ENCODE data around the gene CALU.
A peak's percentile ranks its signal among the peaks of the same experiment; 100 is the strongest.

CALU gene

DNA sequence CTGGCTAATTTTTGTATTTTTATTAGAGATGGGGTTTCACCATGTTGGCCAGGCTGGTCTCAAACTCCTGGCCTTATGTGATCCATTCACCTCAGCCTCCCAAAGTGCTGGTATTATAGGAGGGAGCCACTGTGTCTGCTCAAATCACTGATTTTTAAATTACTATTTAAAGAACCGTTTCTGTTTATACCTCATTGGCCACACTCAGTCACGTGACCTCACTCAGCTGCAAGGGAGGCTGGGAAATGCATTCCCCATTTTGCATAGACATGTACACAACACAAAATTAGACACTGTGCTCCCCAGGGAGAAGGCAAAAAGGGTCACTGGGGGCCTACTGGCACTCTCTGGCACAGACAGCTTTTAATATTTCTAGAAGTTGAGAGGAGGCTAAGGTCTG lies 13.6 kb upstream of the CALU start:
- no peak for DNase-seq (ENCODE audit: low spot score)

DNA sequence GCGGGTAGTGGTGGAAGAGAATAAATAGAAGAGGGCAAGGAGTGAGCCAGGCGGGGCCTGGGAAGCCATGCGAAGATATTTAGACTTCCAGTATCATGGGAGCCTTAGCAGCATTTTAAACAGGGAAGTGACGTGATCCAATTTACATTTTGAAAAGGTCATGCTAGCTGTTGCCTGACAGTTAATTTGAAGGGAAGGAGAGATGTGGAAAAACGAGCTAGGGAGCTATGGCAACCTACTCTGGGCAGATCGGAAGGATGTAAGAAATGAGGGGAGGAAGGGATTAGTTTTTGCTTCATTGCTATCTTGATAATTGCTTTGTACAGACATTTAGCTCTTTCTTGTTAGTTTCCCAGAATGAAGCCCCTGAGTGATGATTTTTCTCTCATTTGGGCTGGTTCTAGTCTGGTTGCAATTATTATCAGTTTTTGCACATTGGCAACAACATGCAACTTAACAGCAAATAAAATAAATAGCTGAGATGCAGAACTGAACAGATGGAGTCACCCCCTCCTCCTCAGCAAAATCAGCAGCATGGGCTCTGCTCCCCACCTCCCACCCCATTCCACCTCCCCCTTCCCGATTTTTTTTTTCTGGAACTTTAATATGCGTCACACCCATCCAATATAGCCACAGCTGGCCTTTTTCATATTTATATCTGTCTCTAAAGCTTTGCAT lies 13.0 kb upstream of the CALU start:
- DNase-seq (ENCODE audit: low spot score): no peak

DNA sequence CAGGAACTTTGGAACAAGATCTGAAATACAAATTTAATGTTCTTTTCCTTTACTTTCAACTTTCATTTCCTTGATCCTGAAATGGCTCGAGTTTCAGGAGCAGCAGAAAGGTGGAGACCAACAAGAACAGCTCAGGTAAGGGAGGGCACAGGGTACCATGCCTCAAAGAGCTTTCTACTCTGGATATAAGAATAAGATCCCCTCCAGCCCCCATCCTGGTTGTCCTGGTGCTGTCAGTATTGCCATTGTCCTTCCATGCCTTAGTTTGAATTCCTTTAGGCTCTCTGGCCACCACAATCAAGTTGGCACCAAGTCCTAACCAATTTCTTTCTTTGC lies 12.5 kb upstream of the CALU start:
- no peak for DNase-seq (ENCODE audit: low spot score)

DNA sequence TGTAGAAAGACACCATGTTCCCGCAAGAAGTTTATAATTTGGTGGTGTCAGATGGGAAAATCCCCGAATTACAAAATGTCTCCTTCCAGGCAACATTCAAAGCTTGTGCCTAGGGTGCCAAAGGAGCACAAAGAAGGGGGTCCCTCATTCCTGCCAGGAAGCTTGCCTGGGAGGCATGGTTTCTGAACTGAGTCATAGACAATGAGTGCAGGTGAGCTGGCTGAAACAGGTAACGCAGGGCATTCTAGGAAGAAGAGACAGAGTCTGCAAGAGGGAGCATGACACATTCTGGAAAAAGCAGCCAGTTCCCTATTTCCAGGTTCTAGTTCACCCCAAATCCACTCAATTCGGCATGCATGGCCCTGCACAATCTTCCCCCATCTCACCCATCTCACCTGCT lies 11.9 kb upstream of the CALU start:
- DNase-seq (ENCODE audit: low spot score): no peak

DNA sequence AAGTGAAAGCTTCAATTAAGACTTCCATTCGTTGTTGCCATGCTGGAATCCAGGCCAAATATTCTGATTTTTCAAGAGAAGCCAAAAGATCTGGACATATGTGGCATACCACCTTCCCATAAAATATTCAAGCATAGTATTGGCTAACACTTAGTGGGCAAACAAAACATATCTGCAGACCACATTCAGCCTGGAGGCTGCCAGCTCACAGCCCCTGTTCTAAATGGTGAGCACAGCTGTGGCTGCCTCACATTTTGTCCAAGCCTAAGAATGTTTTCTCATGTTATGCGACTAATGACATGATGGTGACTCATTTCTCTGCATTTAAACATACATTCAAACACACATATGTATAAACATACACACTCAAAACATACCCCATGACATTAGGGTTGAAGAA lies 10.6 kb upstream of the CALU start:
- DNase-seq (ENCODE audit: low spot score): no peak

DNA sequence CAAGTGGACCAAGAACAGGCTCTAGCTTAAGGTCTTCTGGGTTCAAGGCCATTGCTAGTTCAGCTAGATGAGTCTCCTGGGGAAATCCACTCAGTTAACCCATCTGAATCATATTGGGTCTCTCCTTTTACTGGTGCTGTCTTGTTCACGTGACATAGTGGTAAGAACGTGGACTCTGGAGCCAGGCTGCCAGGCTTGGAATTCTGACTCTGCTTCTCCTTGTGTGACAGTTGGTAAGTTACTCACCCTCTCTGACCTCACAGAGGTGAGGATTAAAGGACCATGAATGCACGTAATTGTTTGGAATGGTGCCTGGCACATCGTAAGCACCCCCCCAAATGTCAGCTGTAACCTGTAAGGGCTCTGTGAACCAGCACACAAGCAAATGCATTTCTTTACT lies 9.7 kb upstream of the CALU start:
- DNase-seq (ENCODE audit: low spot score): no peak

DNA sequence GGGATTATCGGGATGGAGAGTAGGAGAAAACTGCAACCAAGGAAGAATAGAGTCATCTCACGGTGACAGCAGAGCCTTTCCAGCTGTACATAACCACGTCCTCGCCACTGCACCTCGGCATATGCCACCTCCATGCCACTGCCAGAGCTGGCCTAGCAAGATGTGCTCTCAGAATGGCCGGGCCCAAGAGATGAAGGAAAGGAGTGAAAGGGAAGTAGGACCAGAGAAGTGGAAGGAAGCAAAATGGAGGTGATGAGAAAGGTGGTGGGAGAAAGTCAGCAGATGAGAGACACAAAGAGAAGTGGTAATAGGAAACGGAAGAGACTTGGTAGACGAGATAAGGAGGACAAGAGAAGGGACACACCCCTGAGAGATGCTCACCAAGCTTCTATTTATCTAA lies 8.0 kb upstream of the CALU start:
- DNase-seq (ENCODE audit: low spot score): no peak

DNA sequence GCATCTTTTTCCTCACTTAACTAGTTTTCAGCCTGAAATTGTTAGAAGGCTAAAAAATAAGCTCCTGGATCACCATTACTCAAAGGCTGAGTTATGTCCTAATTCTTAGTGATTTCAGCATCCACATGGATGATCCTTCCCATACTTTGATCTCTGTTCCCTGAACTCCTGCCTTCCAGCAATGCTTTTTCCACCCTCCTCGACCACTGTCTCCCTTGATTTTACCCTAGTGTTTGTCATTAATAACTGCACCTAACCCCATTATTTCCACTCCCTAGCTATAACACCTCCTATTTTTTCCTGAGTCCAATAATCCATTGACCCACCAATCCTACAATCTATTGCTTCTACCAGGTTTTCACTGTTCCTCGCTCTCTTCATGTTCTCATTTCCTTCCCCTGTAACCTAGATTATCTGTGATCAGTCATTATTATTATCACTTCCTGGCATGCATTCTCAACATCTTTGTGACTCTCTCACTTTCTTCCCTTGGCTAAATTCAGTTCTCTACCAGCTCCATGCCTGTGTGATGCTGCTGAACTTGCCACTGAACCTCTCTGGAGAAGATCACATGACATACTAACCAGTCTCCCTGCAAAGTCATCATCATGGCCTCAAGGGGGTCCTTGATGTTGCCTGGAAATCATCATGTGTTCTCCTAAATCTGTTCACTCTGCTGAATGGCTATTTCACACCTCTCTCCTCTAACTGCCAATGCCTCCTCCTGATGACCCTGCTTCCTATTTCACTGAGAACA lies 6.5 kb upstream of the CALU start:
- no peak for DNase-seq (ENCODE audit: low spot score)

DNA sequence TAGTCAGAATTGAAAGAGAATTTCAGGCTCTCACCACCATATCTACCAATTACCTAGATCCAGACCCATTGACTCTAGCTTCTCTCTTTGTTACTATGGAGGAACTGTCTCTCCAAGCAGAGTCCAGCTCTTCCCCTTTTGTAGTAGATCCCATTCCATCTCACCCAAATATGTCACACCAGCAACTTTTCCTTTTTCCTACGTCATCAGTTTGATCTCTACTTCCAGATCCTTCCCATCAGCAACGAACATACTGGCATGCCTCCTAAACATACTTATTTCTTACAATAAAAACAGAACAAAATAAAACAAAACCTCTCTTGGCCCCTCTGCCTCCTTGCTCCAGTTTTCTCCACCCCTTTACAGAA lies 5.9 kb upstream of the CALU start:
- DNase-seq (ENCODE audit: low spot score): no peak

DNA sequence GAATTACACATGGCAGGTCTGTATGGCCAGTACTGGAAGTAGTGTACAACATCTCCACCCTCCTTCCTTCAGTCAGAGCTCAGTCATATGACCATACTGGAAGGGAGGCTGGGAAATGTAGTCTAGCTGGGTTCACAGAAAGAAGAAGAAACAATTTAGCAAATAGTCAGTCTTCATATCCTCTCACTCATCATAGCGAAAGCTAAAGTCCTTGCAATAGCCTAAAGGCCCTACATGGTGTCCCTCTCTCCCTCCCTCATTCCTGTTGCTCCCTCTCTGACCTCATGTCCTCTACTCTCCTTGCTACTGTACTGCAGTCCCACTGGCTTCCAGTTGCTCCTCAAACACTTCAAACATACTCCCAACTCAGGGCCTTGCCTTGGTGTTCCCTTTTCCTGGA lies 4.3 kb upstream of the CALU start:
- DNase-seq (ENCODE audit: low spot score): no peak

DNA sequence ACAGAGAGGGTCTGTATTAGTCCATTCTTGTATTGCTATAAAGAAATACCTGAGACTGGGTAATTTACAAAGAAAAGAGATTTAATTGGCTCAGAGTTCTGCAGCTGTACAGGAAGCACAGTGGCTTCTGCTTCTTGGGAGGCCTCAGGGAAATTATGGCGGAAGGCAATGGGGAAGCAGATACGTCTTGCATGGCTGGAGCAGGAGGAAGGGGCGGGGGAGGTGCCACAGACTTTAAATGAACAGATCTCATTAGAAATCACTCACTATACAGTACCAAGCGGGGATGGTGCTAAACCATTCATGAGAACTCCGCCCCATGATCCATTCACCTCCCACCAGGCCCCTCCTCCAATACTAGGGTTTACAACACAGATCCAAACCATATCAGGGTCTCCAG lies 3.7 kb upstream of the CALU start:
- DNase-seq (ENCODE audit: low spot score): no peak

DNA sequence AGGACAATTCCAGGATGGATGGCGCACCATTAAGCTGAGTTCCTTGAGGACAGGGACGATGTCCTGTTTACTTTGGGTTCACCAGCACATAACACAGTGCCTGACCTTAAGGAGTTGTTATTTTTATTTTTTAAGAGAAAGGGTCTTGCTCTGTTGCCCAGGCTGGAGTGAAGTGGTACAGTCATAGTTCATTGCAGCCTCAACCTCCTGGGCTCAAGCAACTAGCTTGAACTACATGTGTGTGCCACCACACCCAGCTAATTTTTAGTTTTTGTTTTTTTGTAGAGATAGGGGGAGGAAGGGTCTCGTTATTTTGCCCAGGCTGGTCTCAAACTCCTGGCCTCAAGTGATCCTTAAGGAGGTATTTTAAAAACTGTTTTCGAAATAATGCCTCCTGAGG lies 1.7 kb upstream of the CALU start:
- no peak for DNase-seq (ENCODE audit: low spot score)

DNA sequence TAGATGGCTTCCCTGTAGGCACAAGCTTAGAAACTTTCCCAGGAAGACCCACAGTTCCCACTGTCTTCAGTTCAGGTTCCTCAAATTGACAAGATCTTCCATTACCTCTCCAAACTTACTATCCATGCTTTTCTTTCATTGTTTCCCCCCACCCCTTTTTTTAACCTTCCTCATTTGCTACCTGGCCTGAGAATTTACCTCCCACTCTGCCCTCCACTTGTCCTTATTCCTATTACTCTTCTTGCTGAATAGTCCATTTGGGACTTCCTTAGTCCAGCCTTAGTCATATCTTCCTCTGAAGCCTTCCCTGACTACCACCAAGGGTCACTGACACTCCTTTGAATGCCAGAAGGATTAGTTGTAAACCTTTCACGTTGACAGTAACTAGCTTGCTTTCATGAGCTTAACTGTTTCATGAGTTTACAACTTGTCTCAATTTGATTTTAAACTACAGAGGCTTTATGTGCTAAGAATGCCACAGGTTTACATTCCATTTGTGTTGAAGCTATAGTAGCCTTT lies 1.2 kb upstream of the CALU start:
- peak; percentile 76 for DNase-seq (ENCODE audit: low spot score)

DNA sequence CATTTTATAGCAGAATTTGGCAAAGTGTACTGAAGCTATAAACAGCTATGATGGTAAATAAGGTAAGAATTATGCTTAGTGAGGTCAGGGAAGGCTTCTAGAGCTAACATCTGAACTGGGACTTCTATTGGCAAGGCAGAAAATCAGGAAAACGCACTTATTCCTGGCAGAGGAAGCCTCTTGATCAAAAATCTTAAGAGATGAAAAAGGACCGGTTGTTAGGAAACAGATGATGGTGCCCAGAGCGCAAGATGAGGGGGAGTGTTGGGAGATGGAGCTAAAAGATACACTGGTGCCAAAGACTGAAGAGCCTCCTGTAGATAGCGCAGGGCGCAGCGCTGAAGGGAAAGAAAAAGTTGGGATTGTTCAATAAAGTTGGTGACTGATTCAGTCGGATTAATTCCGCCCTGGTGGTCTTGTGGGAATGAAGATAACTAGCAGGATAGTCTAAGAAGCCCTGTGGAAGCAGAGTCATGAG lies 550 bp upstream of the CALU start:
- DNase-seq (ENCODE audit: low spot score): no peak

DNA sequence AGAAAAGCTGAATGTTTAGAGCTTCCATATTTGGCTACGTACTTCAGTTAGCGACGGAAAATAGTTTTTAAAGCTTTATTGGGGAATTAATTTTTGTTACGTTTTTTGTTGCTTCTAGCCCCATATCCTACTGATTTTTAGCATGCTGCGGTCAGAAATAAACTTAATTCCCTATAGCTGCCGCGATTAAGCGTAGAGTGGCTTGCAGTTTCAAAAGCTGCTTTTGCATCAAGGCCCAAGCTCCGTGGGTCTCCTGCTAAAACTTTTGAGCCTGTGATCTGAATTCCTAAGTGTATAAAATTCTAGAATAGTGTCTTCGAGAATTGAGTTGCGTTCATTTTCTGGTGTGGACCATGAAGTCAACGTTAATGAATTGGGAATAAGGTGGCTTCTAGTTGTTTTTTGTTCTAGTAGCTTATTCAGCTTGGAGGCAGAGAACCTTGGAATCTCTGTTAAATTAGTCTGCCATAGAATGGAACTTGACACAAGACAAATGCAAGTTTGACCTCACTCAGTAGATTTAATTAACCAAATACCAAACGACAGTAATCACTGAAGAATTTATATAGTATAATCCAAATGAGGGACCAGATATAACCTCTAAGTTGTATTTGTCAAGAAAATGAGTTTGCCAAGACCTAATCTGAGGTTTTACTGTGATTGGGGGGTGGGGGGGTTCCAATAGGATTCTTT lies 977 bp downstream of the CALU start:
- no peak for DNase-seq (ENCODE audit: low spot score)

DNA sequence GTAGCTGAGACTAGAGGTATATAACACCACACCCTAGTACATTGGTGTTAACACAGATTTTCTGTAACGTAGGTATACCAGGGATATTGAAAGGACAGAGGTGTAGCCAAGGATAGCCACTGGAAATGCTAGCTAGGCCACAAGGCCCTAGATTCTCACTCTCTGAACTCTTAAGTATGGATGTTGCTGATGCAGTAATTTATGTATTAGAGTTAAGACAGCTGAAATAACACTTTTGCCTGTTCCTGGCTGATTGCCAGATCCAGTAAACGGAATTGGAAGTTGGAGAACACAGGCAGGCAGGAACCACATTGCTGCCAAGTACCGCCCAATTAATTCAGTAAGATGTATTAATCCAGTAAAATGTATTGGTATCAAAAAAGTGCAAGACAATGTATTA lies 1.8 kb downstream of the CALU start:
- no peak for DNase-seq (ENCODE audit: low spot score)

DNA sequence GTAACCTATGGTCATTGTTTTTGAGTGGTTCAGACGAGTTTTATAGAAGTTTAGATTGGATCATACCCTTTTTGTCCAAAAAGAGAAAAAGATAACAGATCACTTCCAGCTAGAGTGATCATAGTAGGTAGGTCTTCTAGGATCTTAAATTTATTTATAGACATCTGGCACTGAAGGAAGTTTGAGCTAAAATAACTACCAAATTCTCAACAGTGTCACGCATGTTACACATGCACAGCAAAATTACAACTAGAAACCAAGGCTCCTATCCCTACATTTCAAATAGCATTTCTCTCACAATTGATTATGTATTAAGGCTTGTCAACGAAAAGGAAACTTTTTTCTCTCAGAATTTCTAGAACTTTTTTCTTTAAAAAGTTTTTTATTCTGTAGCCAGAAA lies 2.3 kb downstream of the CALU start:
- DNase-seq (ENCODE audit: low spot score): no peak

DNA sequence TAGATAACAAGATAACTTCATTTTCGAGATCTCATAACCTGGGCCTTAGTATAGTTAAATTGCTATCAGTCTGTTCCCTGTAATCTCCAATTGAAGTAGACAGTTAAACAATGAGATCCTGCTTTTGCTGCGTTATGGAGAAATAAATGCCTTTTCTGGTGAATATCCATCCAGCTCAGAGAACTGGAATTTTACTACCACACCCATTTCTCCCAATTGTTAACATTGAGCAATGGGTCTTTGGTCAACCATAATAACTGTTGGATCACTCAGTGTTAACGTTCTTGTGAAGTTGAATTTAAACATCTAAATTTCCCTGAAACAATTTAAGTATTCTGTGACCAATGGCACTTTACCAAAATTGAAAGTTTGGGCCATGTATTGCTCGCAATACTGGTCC lies 3.0 kb downstream of the CALU start:
- no peak for DNase-seq (ENCODE audit: low spot score)

DNA sequence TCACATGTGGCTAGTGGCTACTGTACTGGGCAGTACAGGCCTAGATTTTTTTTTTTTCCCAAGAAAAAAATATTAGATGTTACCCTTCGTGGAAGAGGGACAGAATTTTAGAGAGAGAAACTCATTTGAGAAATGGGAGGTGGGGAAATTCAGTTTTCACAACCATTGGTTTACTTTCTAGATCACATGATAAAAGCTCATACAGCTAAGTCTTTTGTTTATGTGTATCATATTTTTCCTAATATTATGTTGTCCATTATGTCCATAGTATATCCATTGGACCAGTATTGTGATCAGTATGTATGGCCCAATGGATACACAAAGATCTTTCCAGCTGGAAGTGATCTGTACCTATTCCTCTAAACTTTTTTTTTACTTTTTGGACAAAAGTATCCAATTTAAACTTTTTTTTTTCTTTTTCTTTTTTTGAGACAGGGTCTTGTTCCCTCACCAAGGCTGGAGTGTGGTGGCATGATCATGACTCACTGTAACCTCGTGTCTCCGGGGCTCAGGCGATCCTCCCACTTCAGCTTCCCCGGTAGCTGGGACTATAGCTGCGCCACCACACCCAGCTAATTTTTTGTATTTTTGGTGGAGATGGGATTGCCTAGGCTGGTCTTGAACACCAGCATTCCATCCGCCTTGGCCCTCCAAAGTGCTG lies 4.1 kb downstream of the CALU start:
- no peak for DNase-seq (ENCODE audit: low spot score)

DNA sequence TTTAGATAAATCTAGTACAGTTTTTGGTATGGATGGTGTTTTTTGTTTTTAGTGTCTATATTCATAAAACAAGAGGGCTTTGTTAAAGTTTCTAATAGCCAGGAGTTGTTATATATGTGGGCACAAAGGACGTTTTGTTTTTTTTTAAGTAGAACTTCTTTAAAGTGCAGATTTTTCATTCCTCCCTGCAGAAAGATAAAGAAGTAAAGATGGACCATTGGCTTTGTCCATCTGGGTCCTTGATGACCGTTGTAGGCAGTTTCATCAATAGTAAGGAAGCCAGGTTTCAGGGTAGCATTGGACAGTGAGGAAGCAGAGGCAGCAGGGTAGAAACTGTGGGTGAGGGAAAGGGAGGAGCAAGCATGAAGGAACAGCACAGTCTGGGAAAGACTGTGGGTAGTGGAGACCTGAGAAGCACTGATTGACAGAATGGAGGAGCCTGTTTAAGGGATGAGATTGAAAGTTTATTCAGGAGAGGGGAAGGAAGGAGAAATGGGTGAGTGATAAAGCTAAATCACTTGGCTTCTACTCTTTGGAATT lies 5.3 kb downstream of the CALU start:
- DNase-seq (ENCODE audit: low spot score): no peak

DNA sequence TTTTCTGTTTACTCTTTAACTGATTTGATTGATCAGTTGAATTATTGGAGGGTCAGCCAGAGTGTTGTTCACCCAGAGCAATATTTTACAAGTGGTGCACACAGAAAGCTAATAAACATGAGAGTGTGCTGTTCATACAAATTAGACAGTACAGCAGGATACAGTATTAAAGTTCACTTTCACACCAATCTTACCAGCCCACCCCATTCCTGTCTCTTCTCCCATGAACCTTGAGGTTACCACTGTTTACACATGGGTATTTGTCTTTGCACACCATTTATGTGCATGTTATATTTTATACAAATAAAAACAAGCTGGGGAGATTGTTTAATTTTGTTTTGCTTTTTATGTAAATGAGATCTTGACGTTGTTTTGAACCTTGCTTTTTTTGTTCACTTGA lies 6.5 kb downstream of the CALU start:
- DNase-seq (ENCODE audit: low spot score): no peak

DNA sequence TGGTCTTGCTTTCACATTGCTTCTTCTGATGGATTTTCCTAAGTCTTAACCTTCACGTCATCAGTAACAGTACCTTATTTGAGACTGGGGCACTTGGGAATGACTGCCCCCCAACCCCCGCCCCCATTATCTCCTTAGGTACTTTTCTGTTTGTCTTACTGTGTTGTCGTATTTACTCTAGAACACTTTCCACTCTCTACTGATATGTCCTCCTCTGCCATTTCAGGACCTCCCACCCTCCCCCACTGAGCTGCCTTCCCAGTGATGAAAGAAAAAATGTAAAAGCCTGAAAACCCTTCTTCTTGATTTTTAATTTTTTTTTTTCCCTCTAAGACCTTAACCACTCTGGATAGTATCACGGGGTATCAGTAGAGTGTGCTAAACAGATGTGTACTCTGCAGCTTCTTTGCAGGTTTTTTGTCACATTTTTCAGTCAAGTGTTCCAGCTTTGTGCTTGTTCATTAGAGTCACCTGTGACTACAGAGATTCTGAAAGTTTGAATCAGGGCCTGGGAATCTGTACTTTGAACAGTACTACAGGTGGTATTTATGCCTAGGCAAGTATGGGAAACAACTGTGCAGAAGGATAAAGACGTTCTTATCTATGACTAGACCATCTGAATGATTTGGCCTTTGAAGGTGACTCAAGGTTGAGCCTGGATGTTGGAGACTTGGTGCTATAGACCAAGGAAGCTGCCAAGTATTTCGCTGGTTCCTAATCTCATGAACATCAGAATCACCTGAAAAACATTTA lies 8.3 kb downstream of the CALU start:
- DNase-seq (ENCODE audit: low spot score): no peak

Measured in LoVo (cell line).